ENCODE data around the gene PSMA7. TPM values are rescaled to one million over a fixed set of nuclear protein-coding genes. Genes with fewer than 3 reads are reported as not detected.

PSMA7 gene
- total RNA-seq, 1 donor from 2014 or later, result 217 TPM

DNA sequence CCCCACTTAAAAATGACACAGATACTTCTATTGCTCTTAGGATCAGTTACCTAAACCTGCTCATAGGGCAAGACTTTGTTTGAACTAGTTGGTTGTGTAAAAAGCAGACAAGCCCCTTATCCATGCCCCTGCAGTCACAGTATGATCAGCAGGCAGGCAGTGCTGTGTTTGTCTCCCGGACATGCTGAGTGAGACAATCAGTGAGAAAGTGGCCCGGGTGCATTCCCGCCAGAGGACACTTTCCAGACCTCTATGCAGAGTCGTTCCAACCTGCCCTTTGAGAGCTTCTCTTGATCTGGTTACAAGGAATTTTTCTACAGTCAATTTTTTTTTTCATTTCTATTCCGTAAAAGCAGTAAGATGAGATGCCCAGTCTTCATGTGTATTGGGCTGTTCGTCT, 14.7 kb downstream of the PSMA7 start:
- TF ChIP-seq, protein P1, sequence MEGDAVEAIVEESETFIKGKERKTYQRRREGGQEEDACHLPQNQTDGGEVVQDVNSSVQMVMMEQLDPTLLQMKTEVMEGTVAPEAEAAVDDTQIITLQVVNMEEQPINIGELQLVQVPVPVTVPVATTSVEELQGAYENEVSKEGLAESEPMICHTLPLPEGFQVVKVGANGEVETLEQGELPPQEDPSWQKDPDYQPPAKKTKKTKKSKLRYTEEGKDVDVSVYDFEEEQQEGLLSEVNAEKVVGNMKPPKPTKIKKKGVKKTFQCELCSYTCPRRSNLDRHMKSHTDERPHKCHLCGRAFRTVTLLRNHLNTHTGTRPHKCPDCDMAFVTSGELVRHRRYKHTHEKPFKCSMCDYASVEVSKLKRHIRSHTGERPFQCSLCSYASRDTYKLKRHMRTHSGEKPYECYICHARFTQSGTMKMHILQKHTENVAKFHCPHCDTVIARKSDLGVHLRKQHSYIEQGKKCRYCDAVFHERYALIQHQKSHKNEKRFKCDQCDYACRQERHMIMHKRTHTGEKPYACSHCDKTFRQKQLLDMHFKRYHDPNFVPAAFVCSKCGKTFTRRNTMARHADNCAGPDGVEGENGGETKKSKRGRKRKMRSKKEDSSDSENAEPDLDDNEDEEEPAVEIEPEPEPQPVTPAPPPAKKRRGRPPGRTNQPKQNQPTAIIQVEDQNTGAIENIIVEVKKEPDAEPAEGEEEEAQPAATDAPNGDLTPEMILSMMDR (IDR thresholded peaks at IDR 0.05), result no peak
- Mint-ChIP-seq H3K36me3 (ENCODE audit: unreplicated experiment) (peaks cover 56% of the 10 kb centered on the region), H3K4me3 (ENCODE audit: unreplicated experiment) (no peak overlapping the region), H3K4me1 (ENCODE audit: unreplicated experiment) (peaks cover 15% of the 10 kb centered on the region), H3K27ac (ENCODE audit: unreplicated experiment) (no peak overlapping the region), H3K9me3 (ENCODE audit: unreplicated experiment) (no peaks in the 10 kb centered on the region), H3K27me3 (ENCODE audit: unreplicated experiment) (no peaks in the 10 kb centered on the region)
- no peak for DNase-seq (ENCODE audit: extremely low spot score, unreplicated experiment)

DNA sequence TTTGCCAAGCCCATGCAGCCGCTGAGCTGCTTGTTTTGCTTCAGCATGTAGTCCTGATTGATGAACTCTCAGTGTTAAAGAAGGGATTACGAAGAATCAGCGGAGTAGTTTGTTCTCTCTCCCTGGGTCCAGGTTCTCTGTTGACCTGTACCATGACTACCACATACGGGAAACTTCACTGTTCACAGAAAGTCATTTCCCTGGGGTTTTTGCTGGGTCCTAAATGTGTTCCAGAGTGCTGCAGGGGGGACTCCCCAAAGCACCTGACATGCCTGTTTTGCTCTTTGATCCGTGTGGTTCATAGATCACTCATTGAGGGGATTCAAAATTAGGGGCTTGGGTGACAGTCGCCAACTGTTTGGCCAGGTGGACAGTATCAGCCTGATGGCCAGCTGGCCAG, 15.4 kb downstream of the PSMA7 start:
- no peak for DNase-seq (ENCODE audit: extremely low spot score, unreplicated experiment)
- TF ChIP-seq, protein P1 (IDR thresholded peaks at IDR 0.05), result no peak
- Mint-ChIP-seq H3K27me3 (ENCODE audit: unreplicated experiment) (no peaks in the 10 kb centered on the region), H3K9me3 (ENCODE audit: unreplicated experiment) (no peaks in the 10 kb centered on the region), H3K27ac (ENCODE audit: unreplicated experiment) (no peak overlapping the region), H3K4me1 (ENCODE audit: unreplicated experiment) (peaks cover 18% of the 10 kb centered on the region), H3K4me3 (ENCODE audit: unreplicated experiment) (no peak overlapping the region), H3K36me3 (ENCODE audit: unreplicated experiment) (peaks cover 53% of the 10 kb centered on the region)

DNA sequence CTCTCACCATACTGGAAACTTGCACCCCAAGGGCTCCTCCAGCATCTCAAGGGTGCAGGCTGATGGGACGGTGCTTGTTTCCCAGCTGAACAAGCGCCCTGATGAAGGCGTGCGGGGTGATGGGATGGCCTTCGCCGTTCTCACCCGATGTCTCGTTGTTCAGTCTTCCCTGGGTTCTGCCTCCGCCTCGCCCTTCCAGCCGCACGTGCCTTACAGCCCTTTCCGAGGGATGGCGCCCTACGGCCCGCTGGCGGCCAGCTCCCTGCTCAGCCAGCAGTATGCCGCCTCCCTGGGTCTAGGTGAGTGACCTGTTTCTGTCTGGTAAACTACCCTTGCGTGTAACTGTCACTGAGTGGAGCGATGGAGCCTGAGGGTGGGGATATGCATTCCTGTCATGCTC, 17.1 kb downstream of the PSMA7 start:
- H3K4me1 Mint-ChIP-seq (ENCODE audit: unreplicated experiment), result peaks cover 20% of the 10 kb centered on the region
- H3K27ac Mint-ChIP-seq (ENCODE audit: unreplicated experiment), result no peak overlapping the region
- H3K27me3 Mint-ChIP-seq (ENCODE audit: unreplicated experiment), result no peaks in the 10 kb centered on the region
- H3K36me3 Mint-ChIP-seq (ENCODE audit: unreplicated experiment), result peaks cover 41% of the 10 kb centered on the region
- DNase-seq (ENCODE audit: extremely low spot score, unreplicated experiment), result no peak
- TF ChIP-seq, protein P1 (IDR thresholded peaks at IDR 0.05), result no peak
- H3K4me3 Mint-ChIP-seq (ENCODE audit: unreplicated experiment), result no peak overlapping the region
- no peaks in the 10 kb centered on the region for H3K9me3 Mint-ChIP-seq (ENCODE audit: unreplicated experiment)

DNA sequence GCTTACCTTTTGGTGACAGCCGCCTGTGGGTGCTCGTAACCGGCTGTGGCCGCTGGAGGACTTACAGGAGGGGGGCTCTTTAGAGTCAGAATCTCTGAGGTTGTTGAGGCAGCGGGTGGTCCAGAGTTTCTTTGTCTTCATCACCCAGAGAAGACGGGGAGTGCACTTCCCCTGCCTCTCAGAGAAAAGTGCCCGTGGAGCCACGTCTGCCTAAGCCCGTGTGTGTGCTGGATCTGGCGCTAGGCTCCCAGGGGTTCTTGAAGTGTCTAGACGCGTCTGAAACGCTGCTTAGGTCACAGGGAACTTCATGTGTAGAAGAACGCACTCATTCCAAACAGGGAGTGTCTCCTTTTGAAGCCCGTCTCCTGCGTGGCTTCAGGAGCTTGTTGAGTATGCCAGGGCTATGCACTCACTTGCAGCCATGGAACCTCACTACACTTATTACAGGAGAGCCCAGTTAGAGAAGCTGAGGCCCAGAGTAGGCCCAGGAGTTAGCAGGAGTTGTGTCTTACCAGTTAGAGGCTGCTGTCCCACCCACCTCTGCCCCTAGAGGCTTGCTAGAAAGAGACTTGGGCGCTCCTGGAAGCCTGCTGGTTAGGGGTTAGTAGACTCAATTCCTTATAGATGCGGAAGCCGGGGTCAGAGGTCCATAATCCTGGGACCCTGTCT, 19.6 kb downstream of the PSMA7 start:
- peaks cover 7% of the 10 kb centered on the region for H3K27me3 Mint-ChIP-seq (ENCODE audit: unreplicated experiment)
- H3K36me3 Mint-ChIP-seq (ENCODE audit: unreplicated experiment), result peaks cover 25% of the 10 kb centered on the region
- peak overlapping the region; percentile 79 for H3K4me3 Mint-ChIP-seq (ENCODE audit: unreplicated experiment)
- peak overlapping the region; percentile 60 for H3K27ac Mint-ChIP-seq (ENCODE audit: unreplicated experiment)
- H3K9me3 Mint-ChIP-seq (ENCODE audit: unreplicated experiment), result no peaks in the 10 kb centered on the region
- TF ChIP-seq, protein P1 (IDR thresholded peaks at IDR 0.05), result no peak
- no peak for DNase-seq (ENCODE audit: extremely low spot score, unreplicated experiment)
- peaks cover 25% of the 10 kb centered on the region for H3K4me1 Mint-ChIP-seq (ENCODE audit: unreplicated experiment)

DNA sequence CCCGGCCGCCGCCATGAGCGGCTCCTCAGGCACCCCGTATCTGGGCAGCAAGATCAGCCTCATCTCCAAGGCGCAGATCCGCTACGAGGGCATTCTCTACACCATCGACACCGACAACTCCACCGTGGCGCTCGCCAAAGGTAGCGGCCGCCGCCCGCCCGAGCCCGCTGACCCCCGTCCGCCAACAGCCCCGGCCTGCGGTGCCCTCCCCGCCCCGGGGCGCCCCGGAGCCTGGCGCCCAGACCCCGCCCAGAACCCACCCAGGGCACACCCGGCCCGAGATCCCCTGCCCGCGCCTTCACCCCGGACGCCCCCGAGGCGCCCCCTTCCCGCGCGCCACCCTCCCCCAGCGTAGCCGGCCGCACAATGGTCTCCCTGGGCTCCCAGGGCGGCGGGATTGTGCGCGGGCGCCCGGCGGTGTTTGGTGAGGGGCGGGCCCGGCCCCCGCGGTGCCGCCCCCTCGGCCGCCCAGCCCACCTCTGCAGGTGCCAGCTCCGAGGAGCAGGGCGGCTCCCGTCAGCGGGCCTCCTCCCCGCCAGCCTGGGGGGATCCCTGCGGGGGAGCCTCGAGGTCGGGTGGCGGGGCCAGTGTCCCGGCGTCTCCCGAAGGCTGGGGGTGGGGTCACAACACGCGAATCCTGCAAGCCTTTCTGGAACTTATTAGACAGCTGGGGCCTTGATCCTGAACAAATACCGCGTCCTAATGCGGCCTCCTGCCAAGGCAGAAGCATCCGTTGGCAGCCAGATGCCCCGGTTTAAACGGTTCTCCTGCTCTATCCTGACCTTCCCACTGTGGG, 20.3 kb downstream of the PSMA7 start:
- H3K4me3 Mint-ChIP-seq (ENCODE audit: unreplicated experiment), result peak overlapping the region; percentile 79
- H3K4me1 Mint-ChIP-seq (ENCODE audit: unreplicated experiment), result peaks cover 25% of the 10 kb centered on the region
- H3K9me3 Mint-ChIP-seq (ENCODE audit: unreplicated experiment), result no peaks in the 10 kb centered on the region
- TF ChIP-seq, protein P1 (IDR thresholded peaks at IDR 0.05), result no peak
- peaks cover 18% of the 10 kb centered on the region for H3K36me3 Mint-ChIP-seq (ENCODE audit: unreplicated experiment)
- H3K27ac Mint-ChIP-seq (ENCODE audit: unreplicated experiment), result peak overlapping the region; percentile 60
- no peak for DNase-seq (ENCODE audit: extremely low spot score, unreplicated experiment)
- peaks cover 12% of the 10 kb centered on the region for H3K27me3 Mint-ChIP-seq (ENCODE audit: unreplicated experiment)

Measured in osteocyte (in vitro differentiated cells).